GM21723 (cell line): ENCODE data around the gene ATP6V1G2.

Source experiments
- ATAC-seq: cut with Tn5 transposase; IDR thresholded peaks from one replicate; pipeline ENCODE4 v1.9.1; 2021; ENCODE audit warnings: mild to moderate bottlenecking, moderate library complexity; ENCODE audit not compliant: unreplicated experiment

The ATP6V1G2 gene

GRCh38 chr6:31548544-31548873 is 2.1 kb upstream of the ATP6V1G2 start:
- ATAC-seq: no peak

- ATAC-seq: no peak
Measured at GRCh38 chr6:31547727-31548543, 1.5 kb upstream of the ATP6V1G2 start.

GRCh38 chr6:31546958-31547726 is 734 bp upstream of the ATP6V1G2 start, which contains the start of gene NFKBIL1:
NFKBIL1 (plus strand) TSS chr6:31547608; CDS start chr6:31547695, 87 bp downstream.
- ATAC-seq: peak; percentile 63

DNA sequence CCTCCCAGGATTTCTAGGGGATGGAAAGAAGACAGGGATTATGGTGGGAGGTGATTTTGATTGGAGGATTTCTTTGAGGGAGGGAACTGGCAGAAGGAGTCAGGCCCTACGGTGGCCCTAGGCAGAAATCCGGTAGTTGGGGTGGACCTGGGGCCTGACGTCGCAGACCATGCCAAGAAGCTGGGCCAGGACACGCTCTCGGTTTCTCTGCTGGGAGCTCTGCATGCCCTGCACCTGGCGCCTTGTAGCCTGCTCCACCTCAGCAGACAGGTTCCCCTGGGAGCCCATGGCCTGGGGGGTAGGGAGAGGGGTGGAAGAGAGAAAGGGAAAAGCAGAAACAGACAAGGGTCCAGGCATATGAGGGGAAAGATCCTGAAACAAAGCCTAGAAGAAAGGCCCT is 1.1 kb downstream of the ATP6V1G2 start:
- ATAC-seq: no peak

- ATAC-seq: no peak
Measured at GRCh38 chr6:31544676-31545075, 1.7 kb downstream of the ATP6V1G2 start.

DNA sequence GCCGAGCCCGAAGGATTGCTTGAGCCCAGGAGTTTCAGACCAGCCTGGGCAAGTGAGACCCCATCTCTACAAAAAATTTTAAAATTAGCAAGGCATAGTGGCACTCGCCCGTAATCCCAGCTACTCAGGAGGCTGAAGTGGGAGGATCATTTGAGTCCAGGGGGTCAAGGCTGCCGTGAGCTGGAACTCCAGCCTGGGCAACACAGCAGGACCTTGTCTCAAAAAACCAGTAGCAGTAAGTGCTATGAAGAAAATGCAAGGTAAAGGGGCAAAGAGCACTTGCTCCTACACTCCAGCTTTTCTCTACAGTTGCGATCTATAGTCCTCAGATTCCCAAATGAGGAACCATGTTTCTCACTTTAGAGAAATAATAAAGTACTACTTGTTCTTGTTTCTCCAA is 2.8 kb downstream of the ATP6V1G2 start:
- ATAC-seq: no peak

DNA sequence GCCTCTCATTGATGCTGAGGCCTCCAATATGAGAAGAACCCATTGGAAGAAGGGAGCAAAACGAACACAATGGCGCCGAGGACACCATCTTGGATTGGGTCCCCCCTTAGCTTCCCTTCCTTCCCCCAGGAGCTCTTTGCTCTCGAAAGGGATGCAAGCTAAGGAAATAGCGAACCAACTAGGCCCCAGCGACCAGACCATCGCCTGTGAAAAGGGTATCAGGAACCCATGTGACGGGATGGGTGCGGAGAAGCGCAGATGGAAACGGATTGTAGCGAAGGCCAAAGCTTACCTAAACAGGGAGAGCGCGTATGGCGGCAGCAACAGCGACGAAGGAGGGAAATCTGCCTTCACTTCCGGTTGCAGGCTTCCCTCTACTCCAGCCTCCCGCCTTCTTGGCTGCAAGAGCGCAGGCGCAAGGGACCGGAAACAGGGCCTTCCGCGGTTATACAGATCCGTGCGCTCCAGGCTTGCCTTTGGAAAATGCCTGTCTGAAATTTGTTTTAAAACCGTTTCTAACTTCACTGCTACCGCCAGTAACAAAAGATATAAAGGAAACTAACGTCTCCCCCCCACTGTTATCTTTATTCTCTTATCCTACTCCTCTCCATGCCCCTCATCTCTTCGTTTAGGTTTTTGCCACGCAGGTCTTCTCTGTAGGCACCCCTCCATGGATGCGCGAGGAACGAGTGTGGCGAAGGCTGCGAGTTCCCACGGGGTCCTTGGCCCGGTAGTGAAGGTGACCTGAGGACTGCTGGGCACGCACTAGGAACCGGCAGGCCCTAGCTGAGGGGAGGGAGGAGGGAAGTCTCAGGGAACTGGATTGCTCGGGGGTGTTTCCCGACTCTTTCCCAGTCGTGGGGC is 4.5 kb downstream of the ATP6V1G2 start, which contains the start of gene DDX39B:
DDX39B (minus strand) TSS at position 346 of the 864 bp plus-strand sequence. CDS start 1,471 bp downstream, outside the sequence.
- ATAC-seq: peak; percentile 73

DNA sequence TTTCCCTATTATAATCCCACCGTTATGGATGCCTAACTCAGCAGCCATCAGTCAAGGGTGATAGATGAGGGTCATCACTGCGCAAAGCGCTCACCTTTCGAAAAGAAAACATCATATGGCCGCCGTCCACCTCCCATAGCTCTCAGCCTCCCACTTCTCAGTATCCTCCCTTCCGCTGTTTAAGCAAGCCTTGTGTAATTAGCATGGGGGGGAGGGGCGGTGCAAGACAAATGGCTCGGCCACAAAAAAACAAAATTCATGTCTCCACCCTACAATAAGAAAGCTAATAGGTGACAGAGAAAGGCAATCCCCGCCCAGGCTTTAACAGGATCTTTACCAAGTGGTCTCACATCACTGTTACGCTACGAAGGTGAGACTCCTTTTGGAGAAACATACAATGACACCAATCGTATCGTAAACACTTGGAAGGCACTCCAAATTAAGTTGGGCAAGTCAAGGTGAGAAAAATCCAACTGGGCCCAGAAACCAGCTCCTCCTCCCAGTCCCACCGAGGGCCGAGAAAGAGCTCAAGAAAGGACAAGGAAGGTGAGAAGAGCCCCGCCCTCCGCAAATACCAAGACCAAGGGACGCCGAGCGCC is 5.2 kb downstream of the ATP6V1G2 start:
- ATAC-seq: no peak

DNA sequence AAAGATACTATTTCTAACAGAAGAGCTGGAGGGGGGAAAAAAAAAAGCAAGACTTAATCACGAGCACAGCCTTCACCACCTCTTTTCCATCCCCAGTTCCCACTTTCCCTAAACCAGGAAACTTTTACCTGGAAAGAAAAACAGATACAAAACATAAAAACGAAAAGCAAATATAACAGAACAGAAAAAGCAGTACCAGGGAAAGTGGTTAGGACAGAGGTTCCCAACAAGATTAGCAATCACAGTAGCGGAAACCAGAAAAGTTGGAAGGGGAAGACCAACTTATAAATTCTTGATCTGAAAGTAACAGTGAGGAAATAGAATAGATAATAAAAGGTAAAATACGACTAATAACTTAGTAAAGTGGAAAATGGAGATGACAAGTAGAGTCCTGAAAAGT is 5.8 kb downstream of the ATP6V1G2 start:
- no peak for ATAC-seq

GRCh38 chr6:31538805-31539400 is 7.5 kb downstream of the ATP6V1G2 start:
- ATAC-seq: no peak

DNA sequence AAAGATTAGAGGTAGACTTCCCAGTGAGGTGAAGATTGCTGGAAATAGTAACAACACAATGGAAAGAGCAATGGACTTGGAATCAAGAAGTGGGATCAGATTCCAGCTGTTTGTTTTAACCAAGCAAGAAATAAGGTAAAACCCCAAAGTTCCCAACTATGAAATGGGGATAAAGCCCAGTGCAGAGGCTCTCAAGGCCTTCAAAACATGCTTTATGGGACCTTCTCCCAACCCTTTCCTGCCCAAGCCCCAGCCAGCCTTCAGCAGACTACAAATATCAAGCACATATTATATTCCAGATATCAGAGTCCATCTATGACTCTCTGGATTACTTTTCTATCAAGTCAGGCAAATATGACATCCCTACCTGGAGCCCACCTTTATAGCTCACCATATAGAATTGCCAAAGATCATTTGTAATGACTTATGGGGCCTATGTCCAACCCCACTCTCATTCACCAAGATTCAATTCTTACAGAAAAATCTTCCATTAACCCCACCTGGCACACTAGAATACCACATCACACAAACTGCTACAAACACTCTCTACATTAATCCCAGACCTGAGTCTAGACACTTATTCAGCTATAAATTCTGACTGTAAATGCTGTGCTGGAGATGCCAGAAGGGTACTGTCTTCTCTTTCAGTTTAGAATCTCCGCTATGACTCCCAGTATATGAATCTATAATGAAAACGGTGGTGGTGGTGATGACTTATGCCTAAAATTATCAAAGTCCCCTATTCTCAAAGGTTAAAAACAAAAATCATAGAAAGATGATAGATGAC is 10.7 kb downstream of the ATP6V1G2 start:
- no peak for ATAC-seq

DNA sequence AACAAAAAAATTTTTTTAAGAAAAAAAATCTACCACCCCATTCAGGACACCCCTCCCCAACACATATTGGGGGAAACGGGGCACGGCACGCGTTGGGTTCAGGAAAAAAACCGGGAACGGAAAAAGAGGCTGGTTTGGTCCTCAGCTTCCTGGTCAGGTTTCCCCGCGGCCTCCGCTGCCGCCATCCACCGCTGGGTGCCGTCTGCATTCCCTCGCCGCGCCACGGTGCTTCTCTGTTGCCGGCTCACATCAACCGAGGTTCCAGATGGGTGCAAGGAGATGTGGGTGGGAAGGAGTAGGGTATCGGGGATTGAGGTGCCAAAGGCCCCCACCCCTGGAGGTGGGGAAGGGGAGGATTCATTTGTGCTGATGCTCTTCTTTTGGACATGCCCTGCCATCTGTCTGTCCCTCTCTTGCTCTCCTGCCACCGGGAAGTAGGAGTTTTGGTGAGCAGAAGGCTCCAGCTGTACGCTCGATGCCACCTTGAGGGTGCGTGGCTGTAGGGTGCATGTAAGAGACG is 11.8 kb downstream of the ATP6V1G2 start:
- ATAC-seq: no peak

GRCh38 chr6:31534011-31534410 is 12.4 kb downstream of the ATP6V1G2 start:
- ATAC-seq: no peak

DNA sequence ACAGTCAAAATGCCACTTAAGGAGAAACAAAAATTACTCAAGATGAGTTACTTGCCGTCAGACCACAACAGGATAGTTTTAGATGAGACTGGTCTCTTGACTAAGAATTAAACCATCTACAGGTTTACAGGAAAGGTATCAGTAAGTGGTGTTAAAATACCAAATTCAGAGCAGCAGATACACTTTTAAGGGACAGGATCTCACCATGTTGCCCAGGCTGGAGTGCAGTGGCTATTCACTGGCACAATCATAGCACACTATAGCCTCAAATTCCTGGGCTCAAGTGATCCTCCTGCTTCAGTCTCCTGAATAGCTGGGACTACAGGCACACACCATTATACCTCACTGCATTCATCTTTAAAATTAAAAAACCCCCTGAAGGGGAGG is 13.0 kb downstream of the ATP6V1G2 start:
- ATAC-seq: no peak

- ATAC-seq: no peak
Measured at GRCh38 chr6:31532644-31533454, 13.6 kb downstream of the ATP6V1G2 start.

DNA sequence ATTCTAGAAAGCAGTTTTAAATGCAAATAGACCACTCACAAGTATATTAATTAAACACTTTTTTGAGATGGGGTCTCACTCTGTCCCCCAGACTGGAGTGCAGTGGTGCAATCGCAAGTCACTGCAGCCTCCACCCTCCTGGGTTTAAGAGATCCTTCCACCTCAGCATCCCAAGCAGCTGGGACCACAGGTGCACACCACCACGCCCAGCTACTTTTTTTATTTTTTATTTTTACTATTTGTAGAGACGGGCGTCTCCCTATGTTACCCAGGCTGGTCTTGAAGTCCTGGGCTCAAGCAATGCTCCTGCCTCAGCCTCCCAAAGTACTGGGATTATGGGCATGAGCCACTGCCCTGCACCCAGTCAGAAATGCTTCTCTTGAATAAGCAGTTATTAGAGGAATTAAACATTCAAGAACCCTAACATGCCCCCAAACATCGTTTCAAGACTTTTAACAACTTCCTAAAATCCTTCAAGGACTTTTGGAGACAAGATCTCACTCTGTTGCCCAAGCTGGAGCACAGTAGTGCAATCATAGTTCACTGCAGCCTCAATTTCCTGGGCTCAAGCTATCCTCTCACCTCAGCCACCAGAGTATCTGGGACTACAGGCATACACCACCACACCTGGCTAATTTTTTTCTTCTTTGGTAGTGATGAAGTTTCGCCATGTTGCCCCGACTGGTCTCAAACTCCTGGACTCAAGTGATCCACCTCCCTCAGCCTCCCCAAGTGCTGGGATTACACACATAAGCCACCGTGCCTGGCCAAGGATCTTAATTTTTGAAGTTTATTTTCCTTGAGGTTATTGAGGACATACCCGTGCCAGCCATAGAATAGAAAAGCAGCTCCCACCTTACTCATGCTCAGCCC is 14.4 kb downstream of the ATP6V1G2 start:
- no peak for ATAC-seq

DNA sequence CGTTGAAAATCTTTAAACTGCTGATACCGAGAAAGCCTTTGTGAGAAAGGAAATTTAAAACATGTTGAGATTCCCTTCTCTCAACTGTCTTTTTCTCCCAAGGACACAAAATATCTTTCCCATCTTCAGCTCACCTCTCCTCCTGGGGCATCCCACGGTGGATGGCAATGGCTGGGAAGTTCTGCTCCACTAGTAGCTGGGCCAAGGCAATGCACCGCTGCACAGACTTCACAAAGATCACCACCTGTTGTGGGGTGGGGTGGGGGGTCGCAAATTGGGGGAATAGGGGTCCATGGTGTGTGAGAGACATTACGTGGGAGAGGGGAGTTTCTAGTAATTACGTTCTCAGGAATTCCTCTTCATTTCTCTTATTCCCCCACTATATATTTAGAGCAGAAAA is 15.2 kb downstream of the ATP6V1G2 start:
- ATAC-seq: no peak

- no peak for ATAC-seq
Measured at GRCh38 chr6:31530659-31531058, 15.7 kb downstream of the ATP6V1G2 start.
